ENCODE results near the gene NSG1.
"Not testable (repeated sequence)": the region's sequence is repeated elsewhere in the genome, so short reads cannot be mapped to it uniquely, and the experiment has no call there.

NSG1 gene, protein sequence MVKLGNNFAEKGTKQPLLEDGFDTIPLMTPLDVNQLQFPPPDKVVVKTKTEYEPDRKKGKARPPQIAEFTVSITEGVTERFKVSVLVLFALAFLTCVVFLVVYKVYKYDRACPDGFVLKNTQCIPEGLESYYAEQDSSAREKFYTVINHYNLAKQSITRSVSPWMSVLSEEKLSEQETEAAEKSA

DNA sequence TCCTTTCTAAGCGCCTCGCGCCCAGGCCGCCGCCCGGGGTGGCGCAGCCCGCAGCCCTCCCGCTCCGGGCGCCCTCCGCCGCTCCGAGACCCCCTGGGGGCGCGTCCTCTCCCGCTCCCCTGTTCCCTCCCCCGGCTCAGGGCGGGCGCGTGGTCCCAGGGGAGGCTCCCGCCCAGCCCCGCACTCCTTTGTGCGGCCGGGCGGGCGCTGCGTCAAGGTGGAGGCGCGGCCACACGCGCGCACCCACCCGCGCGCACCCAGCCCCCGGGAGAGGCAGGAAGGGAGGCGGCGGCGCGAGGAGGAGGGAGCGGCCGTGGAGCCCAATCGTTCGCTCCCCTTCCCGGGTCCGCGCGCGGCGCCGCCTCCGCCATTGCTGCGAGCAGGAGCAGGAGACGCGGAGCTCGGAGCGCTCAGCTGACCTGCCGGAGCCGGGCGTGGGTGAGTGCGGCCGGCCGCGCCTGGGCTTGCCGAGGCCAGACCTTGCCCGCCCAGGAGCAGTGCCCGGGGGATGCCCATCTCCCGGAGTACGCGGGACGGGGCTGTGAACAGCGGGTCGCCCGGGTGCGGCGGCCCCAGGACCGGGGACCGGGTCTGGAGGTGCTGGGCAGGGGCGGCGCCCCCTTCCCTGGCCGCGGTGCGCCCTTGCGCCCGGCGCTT, at the start of gene NSG1:
NSG1 (plus strand) TSS at position 367 of the 657 bp plus-strand sequence. CDS start 528 bp downstream, outside the sequence.
- no peak for DNase-seq

DNA sequence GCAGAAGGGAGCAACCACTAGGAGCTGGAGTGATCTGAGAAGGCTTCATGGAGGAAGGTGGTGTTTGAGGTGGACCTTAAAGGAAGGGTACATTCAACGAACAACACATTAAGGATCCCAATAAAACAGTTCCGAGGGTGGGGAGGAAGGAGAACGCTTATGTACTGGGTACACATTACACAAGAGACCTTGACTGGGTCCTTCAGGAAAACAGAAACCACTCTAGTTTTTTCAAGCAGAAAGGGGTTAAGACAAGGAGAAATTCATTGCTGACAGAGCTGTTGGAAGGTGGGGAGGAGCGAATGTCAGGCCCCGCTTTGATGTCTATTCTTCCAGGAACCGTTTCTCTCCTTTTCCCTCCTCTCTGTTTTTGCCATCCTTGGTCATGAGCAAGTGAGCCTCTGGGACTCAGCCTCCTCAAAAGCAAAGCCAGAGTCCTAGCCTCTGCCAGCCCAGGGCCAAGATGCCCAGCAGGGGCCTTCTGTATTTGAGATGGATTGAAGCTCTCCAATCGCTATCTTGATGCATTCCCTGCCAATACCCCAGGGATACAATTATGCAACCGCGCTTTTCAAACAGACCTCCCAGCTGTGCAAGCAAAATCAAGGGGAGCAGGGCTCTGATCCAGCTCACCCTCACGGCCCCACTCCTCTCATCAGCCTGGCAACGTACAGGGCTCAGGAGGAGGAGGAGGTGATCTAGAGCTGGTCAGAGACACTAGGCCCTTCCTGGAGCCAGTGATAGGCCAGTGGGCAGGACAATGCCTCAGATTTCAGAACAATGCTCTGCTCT, 48.5 kb upstream of the NSG1 start:
- no peak for DNase-seq

DNA sequence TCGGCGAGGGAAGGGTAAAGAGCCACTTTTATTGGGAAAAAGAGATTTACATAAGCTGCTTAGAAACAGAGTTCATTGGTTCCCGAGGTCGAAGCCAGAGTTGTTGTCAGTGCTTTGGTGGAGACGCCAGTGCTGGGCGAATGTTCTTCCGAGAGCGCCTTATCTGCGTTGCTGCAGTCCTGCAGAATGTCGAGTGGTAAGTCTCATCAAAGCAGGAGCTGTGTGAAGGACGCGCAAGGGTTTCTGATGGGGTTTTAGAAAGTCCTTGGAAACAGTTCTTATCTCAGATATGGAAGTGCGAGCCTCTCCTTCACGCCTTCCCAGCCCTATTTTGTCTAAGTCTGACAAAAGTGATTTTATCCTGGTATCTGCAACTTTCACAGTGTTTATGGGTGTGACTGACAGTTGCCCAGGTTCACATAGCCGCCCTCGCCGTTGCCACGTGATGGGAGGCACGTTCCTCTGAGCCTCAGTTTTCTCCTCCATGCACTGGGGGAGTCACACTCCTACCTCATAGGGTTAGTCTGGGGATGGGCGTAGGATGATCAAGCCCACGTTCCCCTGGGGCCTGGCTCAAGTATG, 47.3 kb upstream of the NSG1 start:
- no peak for DNase-seq

DNA sequence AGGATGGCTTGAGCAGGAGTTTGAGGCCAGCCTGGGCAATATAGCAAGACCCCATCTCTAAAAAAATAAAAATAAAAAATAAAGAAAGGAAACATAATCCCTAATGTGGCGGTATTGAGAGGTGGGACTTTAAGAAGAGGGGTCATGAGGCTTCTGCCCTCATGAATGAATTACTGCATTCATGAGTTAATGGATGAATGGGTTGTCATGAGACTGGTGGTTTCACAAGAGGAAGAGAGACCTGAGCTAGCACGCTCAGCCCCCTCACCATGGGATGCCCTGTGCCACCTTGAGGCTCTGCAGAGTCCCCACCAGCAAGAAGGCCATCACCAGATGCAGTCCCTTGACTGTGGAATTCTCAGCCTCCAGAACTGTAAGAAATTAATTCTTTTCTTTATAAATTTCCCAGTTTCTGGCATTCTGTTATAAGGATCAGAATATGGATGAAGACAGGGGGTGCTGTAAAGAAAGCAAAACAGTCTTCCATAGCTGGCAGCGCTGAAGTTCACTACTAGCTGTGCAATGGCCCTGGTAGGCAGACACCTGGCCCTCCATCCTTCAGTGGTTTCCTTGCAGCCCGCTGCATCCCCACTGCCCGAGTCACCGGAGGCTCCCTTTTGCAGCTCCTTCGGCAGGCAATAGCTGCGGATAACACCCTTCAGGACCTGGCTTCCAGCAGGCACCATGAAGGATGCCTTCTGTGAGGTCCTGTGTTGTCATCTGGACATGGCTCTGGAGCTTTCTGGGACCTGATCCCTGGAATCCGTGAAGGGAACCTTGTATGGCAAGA, 44.8 kb upstream of the NSG1 start:
- no peak for DNase-seq

DNA sequence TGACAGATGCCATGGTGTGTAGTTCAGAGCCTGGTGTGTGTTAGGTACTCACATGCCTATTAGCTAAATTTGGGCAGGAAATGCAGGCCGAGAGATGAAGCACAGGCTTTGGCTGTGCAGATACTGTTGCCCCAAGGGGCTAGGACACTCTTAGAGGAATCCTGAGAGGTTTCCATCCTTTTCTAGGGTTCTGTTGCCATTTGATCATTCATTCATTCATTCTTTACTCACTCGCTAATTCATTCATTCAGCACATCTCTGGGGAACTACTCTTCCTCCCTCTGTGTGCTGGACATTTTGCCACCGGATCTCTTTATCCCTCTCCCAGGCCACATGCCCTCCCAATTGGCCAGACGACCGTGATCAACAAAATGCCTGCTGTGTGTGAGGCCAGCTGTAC, 43.9 kb upstream of the NSG1 start:
- no peak for DNase-seq

DNA sequence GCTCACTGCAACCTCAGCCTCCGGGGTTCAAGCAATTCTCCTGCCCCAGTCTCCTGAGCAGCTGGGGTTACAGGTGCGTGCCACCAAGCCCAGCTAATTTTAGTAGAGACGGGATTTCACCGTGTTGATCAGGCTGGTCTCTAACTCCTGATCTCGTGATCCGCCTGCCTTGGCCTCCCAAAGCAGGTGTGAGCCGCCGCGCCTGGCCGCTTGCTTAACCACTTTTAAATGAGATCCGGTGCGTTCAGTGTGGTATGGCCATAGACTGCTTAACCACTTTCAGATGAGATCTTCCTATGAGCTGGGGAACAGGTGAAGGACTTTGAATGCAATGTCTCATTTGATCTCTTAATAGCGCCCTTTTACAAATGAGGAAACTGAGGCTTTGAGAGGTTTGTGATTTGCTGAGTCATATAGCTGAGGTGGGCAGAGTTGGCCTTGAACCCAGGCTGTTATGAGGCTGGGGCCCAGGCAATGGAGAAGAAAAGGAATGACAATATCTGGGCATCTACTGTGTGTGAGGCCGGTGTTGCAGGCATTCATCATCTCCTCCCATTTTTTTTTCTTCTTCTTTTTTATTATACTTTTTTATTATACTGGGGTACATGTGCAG, 41.9 kb upstream of the NSG1 start:
- DNase-seq: no peak

DNA sequence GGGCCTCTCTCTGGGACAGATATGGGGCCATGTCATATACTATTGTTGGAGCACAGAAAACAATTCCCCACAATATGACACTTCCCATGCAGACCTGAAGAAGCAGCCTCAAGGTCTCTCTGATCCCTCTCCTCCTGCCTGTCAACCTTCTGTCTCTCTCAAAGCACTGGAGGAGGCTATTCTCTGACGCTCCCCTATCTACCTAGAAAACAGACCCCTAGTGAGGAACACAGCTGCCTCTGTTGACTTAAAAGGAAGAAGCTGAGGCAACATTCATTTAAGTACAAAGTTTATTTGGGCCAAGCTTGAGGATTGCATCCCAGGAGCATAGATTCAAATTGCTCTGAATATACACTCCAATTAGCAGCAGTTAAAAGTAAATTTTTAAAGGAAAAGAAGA, 39.3 kb upstream of the NSG1 start:
- no peak for DNase-seq

DNA sequence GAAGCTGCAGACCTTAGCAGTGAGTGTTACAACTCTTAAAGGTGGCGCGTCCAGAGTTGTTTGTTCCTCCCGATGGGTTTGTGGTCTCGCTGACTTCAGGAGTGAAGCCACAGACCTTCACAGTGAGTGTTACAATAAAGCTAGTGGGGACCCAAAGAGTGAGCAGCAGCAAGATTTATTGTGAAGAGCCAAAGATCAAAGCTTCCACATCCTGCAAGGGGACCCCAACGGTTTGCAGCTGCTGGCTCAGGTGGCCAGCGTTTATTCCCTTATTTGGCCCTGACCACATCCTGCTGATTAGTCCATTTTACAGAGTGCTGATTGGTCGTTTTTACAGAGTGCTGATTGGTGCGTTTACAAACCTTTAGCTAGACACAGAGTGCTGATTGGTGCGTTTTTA, 38.3 kb upstream of the NSG1 start:
- DNase-seq: not testable (repeated sequence)

DNA sequence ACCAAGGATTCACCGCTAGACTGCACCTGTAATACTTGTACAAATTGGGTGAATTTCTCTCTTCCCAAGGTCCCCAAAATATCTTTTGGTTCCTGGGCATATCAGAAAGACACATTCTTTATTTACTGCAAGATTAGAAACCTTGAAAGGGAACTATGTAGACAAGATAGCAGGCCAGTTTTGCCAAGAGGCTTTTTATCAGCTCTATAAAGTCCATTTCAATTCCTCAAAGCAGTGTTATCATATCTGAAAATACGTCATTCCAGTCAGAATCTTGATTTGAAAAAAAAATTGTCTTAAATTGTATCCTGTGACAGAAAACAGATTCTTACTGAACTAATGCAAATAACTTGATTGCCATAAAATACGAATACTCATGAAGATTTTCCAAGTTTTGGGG, 37.0 kb upstream of the NSG1 start:
- no peak for DNase-seq

DNA sequence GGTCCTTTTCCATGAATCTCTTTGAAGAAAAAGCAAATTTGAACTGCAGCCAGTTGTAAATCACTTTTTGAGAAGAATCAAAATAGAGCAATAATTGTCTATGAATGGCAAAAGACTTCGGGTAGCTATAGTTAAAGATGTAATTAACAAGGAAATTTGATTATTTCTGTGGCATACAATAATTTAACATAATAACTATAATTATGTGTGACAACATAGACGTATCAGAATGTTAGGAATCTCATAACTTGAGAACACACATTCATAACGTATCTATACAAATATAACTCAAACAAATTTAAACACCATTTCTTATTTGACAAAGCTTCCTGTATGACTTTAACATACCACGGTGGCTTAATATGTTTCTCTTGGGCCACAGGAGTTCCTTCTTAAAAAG, 36.0 kb upstream of the NSG1 start:
- no peak for DNase-seq

DNA sequence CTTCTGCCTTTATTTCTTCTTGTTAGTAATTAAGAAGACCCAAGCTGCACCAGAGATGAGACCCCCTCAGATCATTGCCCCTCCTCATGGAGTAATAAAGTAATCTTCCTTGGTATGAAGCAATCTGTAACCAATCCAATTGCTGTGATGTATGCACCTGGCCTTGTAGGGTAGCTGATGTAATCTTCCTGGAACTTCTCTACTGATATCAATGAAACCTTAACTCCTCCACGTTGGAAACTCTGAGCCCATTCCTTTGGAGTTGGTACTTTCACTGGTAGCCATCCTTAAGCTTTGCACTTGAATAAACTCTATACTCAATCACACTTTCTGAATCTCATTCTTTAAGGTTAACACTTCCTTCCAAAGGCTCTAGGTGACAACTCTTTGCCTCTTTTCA, 31.6 kb upstream of the NSG1 start:
- no peak for DNase-seq

DNA sequence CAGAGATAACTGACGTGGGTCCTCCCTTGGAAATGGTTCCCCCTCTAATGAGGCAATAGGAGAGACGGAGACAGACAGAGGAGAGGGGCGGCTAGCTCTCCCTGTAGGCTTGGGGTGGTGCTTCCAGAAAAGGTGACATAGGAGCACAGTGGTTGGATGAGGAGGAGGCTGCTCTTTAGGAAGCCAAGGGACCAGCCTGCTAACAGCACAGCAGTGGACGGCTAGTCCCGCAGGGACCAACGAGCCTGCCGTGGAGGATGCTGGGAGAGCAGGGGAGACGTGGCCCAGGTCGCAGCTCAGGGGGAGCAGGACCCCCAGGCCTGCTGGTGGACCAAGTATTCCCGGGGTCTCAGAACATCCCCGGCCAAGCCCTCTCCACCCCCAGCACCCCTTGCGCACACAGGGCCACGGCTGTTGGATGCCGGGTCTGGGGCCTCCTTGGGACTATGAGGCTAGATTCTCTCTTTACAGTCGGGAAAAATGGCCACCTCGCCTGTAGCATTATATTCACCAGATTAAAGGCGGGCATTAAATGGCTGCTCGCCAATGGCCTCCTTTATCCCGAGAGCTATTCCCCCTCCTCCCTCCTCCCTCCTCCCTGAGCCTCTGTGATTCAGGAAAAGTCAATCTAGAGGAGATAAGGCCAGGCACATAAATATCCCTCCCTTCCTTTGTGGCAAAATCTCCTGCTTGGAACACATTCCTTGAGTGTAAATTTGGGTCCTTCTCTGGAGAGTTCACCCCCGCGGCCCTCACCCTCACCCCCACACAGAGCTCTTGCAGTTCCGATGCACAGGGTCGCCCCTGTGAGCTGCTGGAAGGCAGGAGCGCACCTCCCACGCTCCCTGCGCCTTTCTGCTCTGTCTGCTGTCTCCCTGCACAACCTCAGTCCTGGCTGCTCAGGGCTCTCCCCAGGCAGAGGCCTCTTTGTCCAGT, 30.5 kb upstream of the NSG1 start:
- no peak for DNase-seq

DNA sequence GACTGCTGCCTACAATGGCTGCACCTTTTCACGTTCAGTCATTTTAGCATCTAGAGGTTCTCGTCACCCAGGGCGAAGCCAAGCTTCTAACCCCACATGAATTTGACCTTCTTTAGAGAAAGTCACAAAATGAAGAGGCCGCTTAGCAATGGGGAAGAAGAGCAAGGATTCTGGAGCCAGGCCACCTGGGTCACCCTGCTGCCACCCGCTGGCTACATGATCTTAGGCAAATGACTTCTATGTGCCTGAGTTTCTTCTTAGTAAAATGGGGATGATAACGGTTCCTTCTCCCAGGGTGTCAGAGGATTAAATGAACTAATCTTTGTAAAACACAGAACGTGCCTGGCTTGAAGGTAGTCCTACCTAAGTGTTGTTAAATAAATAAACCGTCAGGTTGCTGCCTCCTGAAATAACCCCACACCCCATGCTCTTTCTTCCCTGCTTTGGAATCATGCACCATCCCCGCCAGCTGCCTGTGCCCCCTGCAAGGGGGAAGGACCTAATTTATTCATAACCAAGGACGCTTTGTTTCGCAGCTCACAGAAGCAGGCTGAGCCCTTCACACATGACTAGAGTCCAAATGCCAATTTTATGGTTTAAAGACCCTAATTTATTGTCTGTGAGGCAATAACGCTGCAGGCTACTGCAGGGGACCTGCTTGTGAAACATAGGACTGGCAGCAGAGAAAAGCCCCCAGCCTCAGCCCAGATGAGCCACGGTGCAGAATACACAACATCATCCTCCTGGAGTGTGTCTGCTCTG, 28.6 kb upstream of the NSG1 start:
- DNase-seq: no peak

DNA sequence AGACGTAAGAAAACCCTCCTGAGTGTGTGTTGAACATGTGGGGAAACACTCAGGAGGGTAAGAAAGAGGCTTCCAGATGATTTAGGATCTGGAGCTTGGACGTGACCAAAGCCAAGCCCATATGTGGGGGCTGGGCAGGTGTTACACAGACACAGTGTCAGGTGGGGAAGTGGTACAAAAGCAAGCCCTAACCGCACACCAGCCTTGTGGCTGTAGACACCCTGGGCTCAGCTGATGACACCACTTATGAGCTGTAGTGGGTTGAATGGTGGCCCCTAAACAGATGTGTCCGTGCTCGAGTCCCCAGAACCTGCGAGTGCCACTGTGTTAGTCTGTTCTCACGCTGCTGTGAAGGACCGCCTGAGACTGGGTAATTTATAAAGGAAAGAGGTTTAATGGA, 25.0 kb upstream of the NSG1 start:
- no peak for DNase-seq

DNA sequence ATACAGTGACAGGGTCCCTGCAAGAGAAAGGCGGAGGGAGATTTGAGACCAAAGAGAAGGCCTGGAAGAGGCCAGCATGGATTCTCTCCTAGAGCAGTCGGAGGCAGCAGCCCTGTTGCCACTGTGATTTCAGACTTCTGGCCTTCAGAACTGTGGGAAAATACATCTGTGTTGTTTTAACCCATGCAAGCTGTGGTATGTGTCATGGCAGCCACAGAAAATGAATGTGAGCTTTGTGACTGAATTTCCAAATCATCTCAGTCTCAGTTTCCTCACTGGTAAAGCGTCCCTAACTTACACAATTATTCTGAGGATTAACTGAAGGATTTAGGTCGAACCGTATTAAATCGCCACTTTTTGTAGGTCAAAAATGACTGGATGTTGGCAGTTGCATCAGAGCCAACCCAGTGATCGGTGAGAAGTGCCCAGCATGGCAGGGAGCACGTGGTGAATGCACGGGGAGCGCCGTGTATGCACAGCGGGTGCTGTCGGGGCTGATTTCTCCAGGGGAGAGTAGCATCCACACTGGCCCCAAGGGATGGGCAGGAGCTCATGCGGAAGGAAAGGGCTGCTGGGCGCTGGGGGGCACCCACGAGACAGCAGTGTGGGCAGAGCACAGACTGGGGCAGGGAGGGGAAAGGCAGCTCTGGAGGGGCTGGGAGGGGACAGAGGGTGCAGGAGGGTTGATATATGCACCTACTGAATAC, 23.8 kb upstream of the NSG1 start:
- DNase-seq: no peak

DNA sequence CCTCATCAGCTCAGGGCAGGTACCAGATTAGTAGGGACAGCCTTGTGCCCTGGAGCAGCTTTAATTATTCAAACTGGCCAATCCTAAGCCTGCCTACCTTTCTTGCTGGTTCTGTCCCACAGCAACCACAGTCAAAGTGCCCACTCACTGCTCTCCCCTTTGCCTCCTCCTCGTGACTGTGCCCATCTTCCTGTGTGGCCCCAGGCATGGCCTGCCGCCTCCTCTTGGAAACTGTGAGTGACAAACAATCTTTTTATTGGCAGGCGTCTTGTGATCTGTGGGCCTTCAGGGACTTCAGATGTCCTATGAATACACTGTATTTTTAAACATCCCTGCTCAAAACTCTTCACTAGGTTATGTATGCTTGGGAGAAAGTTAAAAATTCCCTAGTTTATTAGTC, 22.8 kb upstream of the NSG1 start:
- no peak for DNase-seq

DNA sequence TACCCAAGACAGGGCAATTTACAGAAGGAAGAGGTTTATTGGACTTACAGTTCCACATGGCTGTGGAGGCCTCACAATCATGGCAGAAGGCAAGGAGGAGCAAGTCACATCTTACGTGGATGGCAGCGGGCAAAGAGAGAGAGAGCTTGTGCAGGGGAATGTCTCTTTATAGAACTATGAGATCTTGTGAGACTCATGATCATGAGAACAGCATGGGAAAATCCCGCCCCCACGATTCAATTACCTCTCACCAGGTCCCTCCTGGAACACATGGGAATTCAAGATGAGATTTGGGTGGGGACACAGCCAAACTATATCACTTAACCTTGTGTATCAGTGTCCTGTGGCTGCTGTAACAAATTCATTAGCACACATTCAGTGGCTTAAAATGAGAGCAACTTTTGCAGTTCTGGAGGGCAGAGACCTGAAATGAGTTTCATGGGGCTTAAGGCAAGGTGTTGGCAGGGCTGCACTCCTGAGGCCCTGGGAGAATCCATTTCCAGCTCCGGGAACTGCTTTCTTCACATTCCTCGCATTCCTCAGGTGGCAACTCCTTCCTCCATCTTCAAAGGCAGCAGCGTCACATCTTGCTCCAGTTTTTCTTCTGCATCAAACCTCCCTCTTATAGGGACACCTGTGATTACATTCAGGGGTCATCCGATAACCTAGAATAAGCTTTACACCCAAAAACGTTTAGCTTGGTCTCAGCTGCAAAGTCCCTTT, 22.3 kb upstream of the NSG1 start:
- no peak for DNase-seq

DNA sequence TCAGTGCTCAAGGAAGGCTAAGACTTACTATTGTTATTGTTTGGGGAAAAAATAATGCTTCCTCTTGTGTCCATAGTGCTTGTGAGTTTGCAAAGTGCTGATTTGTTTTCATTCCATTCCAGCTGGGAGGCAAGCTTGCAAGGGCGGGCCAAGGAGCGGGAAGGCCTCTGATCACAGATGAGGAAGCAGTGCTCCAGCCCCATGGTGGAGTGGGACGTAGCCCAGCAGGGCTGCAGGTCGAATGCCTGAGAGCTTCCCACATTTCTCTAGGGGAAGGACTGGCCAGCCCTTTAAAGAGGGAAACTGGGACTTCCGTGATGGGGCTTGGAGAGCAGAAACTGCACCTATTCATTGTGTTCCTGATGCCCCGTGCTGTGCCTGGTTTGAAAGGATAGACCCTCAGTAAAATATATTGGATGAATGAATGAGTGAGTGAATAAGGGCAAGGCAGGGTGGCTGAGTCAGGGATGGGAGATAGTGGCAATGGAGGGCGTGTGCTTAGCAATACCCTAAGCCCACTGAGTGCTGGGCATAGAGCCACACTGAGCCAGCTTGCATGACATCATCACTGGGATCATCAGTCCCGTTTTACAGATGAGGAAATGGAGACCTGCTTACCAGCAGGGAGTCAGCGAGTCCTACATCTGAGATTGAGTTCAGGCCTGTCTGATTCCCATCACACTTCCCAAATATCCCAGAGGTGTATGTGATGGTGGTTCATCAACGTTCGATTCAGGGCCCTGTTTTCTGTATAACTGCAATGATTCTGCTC, 17.9 kb upstream of the NSG1 start:
- no peak for DNase-seq

Measured in amniotic stem cell (primary cell).